Hepatocyte (in vitro differentiated cells): Measurements from ENCODE around the gene DBR1. TPM values are rescaled to one million over a fixed set of nuclear protein-coding genes. Genes with fewer than 3 reads are reported as not detected.

ENCODE experiments used
- DNase-seq: peaks from one replicate; pipeline ENCODE4 v3.0.0-alpha.2; 2016; ENCODE audit warnings: low spot score
- H2AFZ ChIP-seq: fragments of 200-600 bp; sonication (generic); 2 replicates; pipeline ENCODE4 v1.6.0; 2016; ENCODE audit warnings: antibody characterized with exemption, mild to moderate bottlenecking
- H3K27ac ChIP-seq: fragments of 200-600 bp; sonication (generic); 2 replicates; pipeline ENCODE4 v1.5.1; 2016; ENCODE audit warnings: mild to moderate bottlenecking
- H3K27me3 ChIP-seq: fragments of 200-600 bp; sonication (generic); 2 replicates; pipeline ENCODE4 v1.6.1; 2016
- H3K36me3 ChIP-seq: fragments of 200-600 bp; sonication (generic); replicated peaks from 2 replicates; pipeline ENCODE4 v1.5.1; 2016; ENCODE audit warnings: low read depth; ENCODE audit not compliant: insufficient read depth
- H3K4me1 ChIP-seq: fragments of 200-600 bp; sonication (generic); 2 replicates; pipeline ENCODE4 v1.5.1; 2016; ENCODE audit warnings: mild to moderate bottlenecking, moderate library complexity; ENCODE audit not compliant: insufficient read depth
- H3K4me2 ChIP-seq: fragments of 200-600 bp; sonication (generic); 2 replicates; pipeline ENCODE4 v1.6.0; 2016
- H3K4me3 ChIP-seq: fragments of 200-600 bp; sonication (generic); 2 replicates; pipeline ENCODE4 v1.5.1; 2016; ENCODE audit warnings: mild to moderate bottlenecking
- H3K79me2 ChIP-seq: fragments of 200-600 bp; sonication (generic); 2 replicates; pipeline ENCODE4 v1.6.0; 2017; ENCODE audit warnings: mild to moderate bottlenecking
- H3K9me2 ChIP-seq: fragments of 200-600 bp; sonication (generic); replicated peaks from 2 replicates; pipeline ENCODE4 v1.6.0; 2017; ENCODE audit warnings: mild to moderate bottlenecking; ENCODE audit not compliant: insufficient read depth
- H3K9me3 ChIP-seq: fragments of 200-600 bp; sonication (generic); 2 replicates; pipeline ENCODE4 v1.5.1; 2016; ENCODE audit warnings: low read depth, mild to moderate bottlenecking
- H4K20me1 ChIP-seq: fragments of 200-600 bp; sonication (generic); 2 replicates; pipeline ENCODE4 v1.6.0; 2016; ENCODE audit warnings: mild to moderate bottlenecking; ENCODE audit not compliant: insufficient read depth, poor library complexity, severe bottlenecking
- EZH2 ChIP-seq: fragments of 200-600 bp; sonication (generic); IDR thresholded peaks from 2 replicates; pipeline ENCODE4 v1.6.1; 2016; ENCODE audit warnings: antibody characterized with exemption, mild to moderate bottlenecking, borderline replicate concordance
- EZH2phosphoT487 ChIP-seq: fragments of 200-600 bp; sonication (generic); IDR thresholded peaks from one replicate; pipeline ENCODE4 v1.6.1; 2018; ENCODE audit warnings: antibody characterized with exemption, mild to moderate bottlenecking, low read depth, moderate library complexity; ENCODE audit not compliant: unreplicated experiment, severe bottlenecking
- WGBS: methylation state at CpG from one replicate; pipeline ENCODE4 v1.1.6; 2016; ENCODE audit warnings: low lambda C conversion rate; ENCODE audit errors: missing lambda C conversion rate; 5-methylcytosine and 5-hydroxymethylcytosine counted together
- polyA plus RNA-seq: library from polyadenylated mRNA; unstranded; fragments of >200 nt; fragmentation: Nextera tagmentation; extraction: Ambion mirVana; gene quantifications from 2 replicates; pipeline ENCODE4 v1.2.1, GENCODE V29; 2016
- total RNA-seq: library from RNA; depleted of rRNA; stranded (reverse); fragments of >200 nt; gene quantifications from 2 replicates; pipeline ENCODE4 v1.2.3, GENCODE V29; 2014
- TF ChIP-seq, protein P1 (sequence below): fragments of 200-600 bp; sonication (generic); IDR thresholded peaks from 2 replicates; pipeline ENCODE4 v1.5.1; 2016; ENCODE audit warnings: antibody characterized with exemption, mild to moderate bottlenecking; ENCODE audit not compliant: poor library complexity

Gene DBR1
- total and polyA plus RNA-seq, 2 experiments from 2014 or later: 8.6 to 13.8 TPM

GRCh38 chr3:138124188-138124587, 50.5 kb downstream of the DBR1 start:
- peaks cover 7% of the 10 kb centered on the region for H3K4me1 ChIP-seq
- no peak overlapping the region for H3K4me2 ChIP-seq
- no peak overlapping the region for H3K4me3 ChIP-seq
- H3K9me2 ChIP-seq: no peaks in the 10 kb centered on the region
- DNase-seq: no peak
- WGBS: 98% methylated on average over 6 of the region's 6 CpGs
- H3K79me2 ChIP-seq: no peaks in the 10 kb centered on the region
- H3K27me3 ChIP-seq: no peaks in the 10 kb centered on the region
- no peak overlapping the region for H3K27ac ChIP-seq
- H3K9me3 ChIP-seq: no peaks in the 10 kb centered on the region
- TF ChIP-seq, protein P1, sequence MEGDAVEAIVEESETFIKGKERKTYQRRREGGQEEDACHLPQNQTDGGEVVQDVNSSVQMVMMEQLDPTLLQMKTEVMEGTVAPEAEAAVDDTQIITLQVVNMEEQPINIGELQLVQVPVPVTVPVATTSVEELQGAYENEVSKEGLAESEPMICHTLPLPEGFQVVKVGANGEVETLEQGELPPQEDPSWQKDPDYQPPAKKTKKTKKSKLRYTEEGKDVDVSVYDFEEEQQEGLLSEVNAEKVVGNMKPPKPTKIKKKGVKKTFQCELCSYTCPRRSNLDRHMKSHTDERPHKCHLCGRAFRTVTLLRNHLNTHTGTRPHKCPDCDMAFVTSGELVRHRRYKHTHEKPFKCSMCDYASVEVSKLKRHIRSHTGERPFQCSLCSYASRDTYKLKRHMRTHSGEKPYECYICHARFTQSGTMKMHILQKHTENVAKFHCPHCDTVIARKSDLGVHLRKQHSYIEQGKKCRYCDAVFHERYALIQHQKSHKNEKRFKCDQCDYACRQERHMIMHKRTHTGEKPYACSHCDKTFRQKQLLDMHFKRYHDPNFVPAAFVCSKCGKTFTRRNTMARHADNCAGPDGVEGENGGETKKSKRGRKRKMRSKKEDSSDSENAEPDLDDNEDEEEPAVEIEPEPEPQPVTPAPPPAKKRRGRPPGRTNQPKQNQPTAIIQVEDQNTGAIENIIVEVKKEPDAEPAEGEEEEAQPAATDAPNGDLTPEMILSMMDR: no peak
- TF ChIP-seq EZH2 (no peak), EZH2phosphoT487 (no peak)
- H3K36me3 ChIP-seq: no peaks in the 10 kb centered on the region
- H4K20me1 ChIP-seq: no peaks in the 10 kb centered on the region
- H2AFZ ChIP-seq: no peak overlapping the region

DNA sequence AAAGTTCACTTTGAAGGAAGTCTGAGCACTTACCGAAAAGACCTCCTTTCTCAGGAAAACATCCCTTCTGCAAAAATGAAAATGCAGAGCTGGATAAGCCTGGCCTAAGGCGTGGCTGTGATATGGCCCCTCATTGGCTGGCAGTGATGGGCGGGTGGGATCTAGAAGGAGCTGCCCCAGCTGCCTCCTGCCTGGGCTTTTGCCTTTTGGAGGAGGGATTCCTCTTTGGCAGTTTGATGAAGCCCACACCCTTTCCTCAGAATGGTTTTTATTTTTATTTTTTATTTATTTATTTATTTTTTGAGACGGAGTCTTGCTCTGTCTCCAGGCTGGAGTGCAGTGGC, 55.3 kb downstream of the DBR1 start:
- H3K9me2 ChIP-seq: no peaks in the 10 kb centered on the region
- peaks cover 1% of the 10 kb centered on the region for H3K4me1 ChIP-seq
- H3K36me3 ChIP-seq: no peaks in the 10 kb centered on the region
- H3K79me2 ChIP-seq: no peaks in the 10 kb centered on the region
- H4K20me1 ChIP-seq: no peaks in the 10 kb centered on the region
- no peak overlapping the region for H3K4me2 ChIP-seq
- DNase-seq: no peak
- WGBS: 84% methylated on average over 4 of the region's 4 CpGs
- no peak overlapping the region for H3K27ac ChIP-seq
- no peak overlapping the region for H2AFZ ChIP-seq
- H3K4me3 ChIP-seq: no peak overlapping the region
- no peaks in the 10 kb centered on the region for H3K9me3 ChIP-seq
- no peaks in the 10 kb centered on the region for H3K27me3 ChIP-seq
- TF ChIP-seq EZH2 (no peak), EZH2phosphoT487 (no peak)
- TF ChIP-seq, protein P1: no peak

DNA sequence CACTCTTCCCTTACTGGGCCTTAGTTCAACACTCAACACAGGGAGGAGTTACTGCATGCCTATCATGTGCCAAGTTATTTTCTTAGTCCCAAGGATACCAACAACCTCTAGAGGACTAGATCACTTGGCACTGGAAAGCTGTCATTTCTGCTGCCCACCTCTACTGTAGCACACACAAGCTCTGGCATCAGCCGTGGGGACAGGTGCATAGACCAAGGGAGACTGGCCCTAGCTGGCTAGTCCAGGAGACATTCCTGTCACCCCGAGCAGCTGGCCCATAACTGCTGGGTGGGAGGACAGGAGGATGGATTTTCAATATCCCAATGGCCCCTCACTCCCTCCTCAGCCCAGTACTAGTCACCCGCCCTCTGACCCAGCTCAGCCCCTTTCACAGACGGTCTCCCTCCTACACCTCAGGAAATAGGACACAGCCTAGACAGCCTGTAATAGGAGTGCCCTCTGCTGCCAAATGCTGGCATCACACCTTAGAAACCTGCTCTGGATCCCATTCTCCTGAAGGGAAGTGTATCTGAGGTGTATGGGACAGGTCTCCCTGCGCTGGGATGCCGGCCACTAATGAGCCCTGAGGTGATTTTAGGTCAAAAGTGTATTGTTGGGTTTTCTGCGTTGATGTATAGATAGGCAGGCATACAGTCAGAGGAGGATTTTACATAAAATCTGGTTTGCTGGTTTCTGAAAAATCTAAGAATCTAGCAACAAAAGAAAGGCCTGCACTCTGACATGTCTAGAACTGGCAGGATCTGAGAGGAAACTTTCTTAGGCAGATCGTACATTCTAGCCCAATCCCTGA, 55.9 kb downstream of the DBR1 start:
- no peaks in the 10 kb centered on the region for H3K27me3 ChIP-seq
- no peaks in the 10 kb centered on the region for H3K9me2 ChIP-seq
- no peaks in the 10 kb centered on the region for H3K9me3 ChIP-seq
- H3K4me2 ChIP-seq: no peak overlapping the region
- no peak for TF ChIP-seq EZH2
- TF ChIP-seq, protein P1: peak; percentile 80
- H3K4me3 ChIP-seq: no peak overlapping the region
- H2AFZ ChIP-seq: no peak overlapping the region
- DNase-seq: peak; percentile 83
- WGBS: 41% methylated on average over 8 of the region's 8 CpGs
- peaks cover 7% of the 10 kb centered on the region for H3K4me1 ChIP-seq
- no peaks in the 10 kb centered on the region for H3K36me3 ChIP-seq
- H4K20me1 ChIP-seq: no peaks in the 10 kb centered on the region
- no peak overlapping the region for H3K27ac ChIP-seq
- peaks cover 4% of the 10 kb centered on the region for H3K79me2 ChIP-seq
